Activated T-helper 1 cell treated with anti-CD3 and anti-CD28 coated beads, Interleukin-12 subunit alpha, Interleukin-12 subunit beta, Interleukin-2, Interleukin-4 antibody, amounts not matched to agents 30 ng/mL and 10 ng/mL and 1 ng/mL, durations not matched to agents 14 hours and 24 hours and 36 hours (primary cell): Measurements from ENCODE around the gene PLPP7. TPM values are rescaled to one million over a fixed set of nuclear protein-coding genes. Genes with fewer than 3 reads are reported as not detected.
A peak's percentile ranks its signal among the peaks of the same experiment; 100 is the strongest.

Experiments used
- DNase-seq: peaks from one replicate; pipeline ENCODE4 v3.0.0; 2021; ENCODE audit warnings: low spot score
- H3K27ac Mint-ChIP-seq: one replicate; pipeline ENCODE4 v1.8.0; 2021; ENCODE audit warnings: mild to moderate bottlenecking, mixed read lengths
- H3K27me3 Mint-ChIP-seq: one replicate; pipeline ENCODE4 v1.8.0; 2022; ENCODE audit warnings: mild to moderate bottlenecking, moderate library complexity, mixed read lengths; ENCODE audit not compliant: insufficient read depth
- H3K36me3 Mint-ChIP-seq: one replicate; pipeline ENCODE4 v1.8.0; 2021; ENCODE audit warnings: low read depth, mixed read lengths
- H3K4me1 Mint-ChIP-seq: one replicate; pipeline ENCODE4 v1.8.0; 2021; ENCODE audit warnings: low read depth, mixed read lengths
- H3K4me3 Mint-ChIP-seq: one replicate; pipeline ENCODE4 v1.8.0; 2021; ENCODE audit warnings: mild to moderate bottlenecking, moderate library complexity, mixed read lengths
- H3K9me3 Mint-ChIP-seq: one replicate; pipeline ENCODE4 v1.8.0; 2021; ENCODE audit warnings: mixed read lengths
- intact Hi-C: fragments of 100-400 bp; cut with micrococcal nuclease; formaldehyde crosslinking; loops from one replicate; pipeline ENCODE4 v1.15.1; 2024
- total RNA-seq: library from RNA; stranded (reverse); gene quantifications from 2 replicates; pipeline ENCODE4 v1.2.3, GENCODE V29; 2022

PLPP7 gene
- total RNA-seq, 1 donor from 2014 or later, result not detected

GRCh38 chr9:131304676-131305355, 15.3 kb downstream of the PLPP7 start:
- Mint-ChIP-seq H3K4me3 (no peak overlapping the region), H3K27ac (no peak overlapping the region), H3K36me3 (no peaks in the 10 kb centered on the region), H3K9me3 (no peaks in the 10 kb centered on the region), H3K4me1 (no peaks in the 10 kb centered on the region), H3K27me3 (no peaks in the 10 kb centered on the region)
- intact Hi-C loops, result no loop called here
- no peak for DNase-seq

- Mint-ChIP-seq H3K27ac (peak overlapping the region; percentile 8), H3K9me3 (no peaks in the 10 kb centered on the region), H3K4me1 (peaks cover 10% of the 10 kb centered on the region), H3K4me3 (no peak overlapping the region), H3K27me3 (no peaks in the 10 kb centered on the region), H3K36me3 (no peaks in the 10 kb centered on the region)
- intact Hi-C loops, result no loop called here
- DNase-seq, result no peak
Measured at GRCh38 chr9:131306397-131307004, 17.0 kb downstream of the PLPP7 start.

GRCh38 chr9:131307974-131308373, 18.5 kb downstream of the PLPP7 start:
- Mint-ChIP-seq H3K4me1 (peaks cover 10% of the 10 kb centered on the region), H3K27me3 (no peaks in the 10 kb centered on the region), H3K9me3 (no peaks in the 10 kb centered on the region), H3K4me3 (no peak overlapping the region), H3K36me3 (no peaks in the 10 kb centered on the region), H3K27ac (no peak overlapping the region)
- no peak for DNase-seq
- intact Hi-C loops, result no loop called here

- Mint-ChIP-seq H3K4me1 (peaks cover 10% of the 10 kb centered on the region), H3K4me3 (no peak overlapping the region), H3K36me3 (no peaks in the 10 kb centered on the region), H3K27ac (no peak overlapping the region), H3K9me3 (no peaks in the 10 kb centered on the region), H3K27me3 (no peaks in the 10 kb centered on the region)
- no peak for DNase-seq
- intact Hi-C loops, result no loop called here
Measured at GRCh38 chr9:131308452-131308851, 18.9 kb downstream of the PLPP7 start.

- Mint-ChIP-seq H3K36me3 (no peaks in the 10 kb centered on the region), H3K9me3 (no peaks in the 10 kb centered on the region), H3K27ac (no peak overlapping the region), H3K4me1 (peaks cover 10% of the 10 kb centered on the region), H3K4me3 (no peak overlapping the region), H3K27me3 (no peaks in the 10 kb centered on the region)
- intact Hi-C loops, result no loop called here
- no peak for DNase-seq
Measured at GRCh38 chr9:131308906-131309529, 19.5 kb downstream of the PLPP7 start.

- intact Hi-C loops, result no loop called here
- Mint-ChIP-seq H3K27ac (no peak overlapping the region), H3K4me1 (peaks cover 10% of the 10 kb centered on the region), H3K9me3 (no peaks in the 10 kb centered on the region), H3K36me3 (no peaks in the 10 kb centered on the region), H3K27me3 (no peaks in the 10 kb centered on the region), H3K4me3 (no peak overlapping the region)
- DNase-seq, result no peak
Measured at GRCh38 chr9:131309530-131310276, 20.2 kb downstream of the PLPP7 start.

GRCh38 chr9:131310833-131311554, 21.5 kb downstream of the PLPP7 start:
- Mint-ChIP-seq H3K27me3 (no peaks in the 10 kb centered on the region), H3K9me3 (no peaks in the 10 kb centered on the region), H3K4me3 (no peak overlapping the region), H3K36me3 (no peaks in the 10 kb centered on the region), H3K4me1 (peaks cover 10% of the 10 kb centered on the region), H3K27ac (peak overlapping the region; percentile 44)
- DNase-seq, result peak; percentile 44
- intact Hi-C loops, result no loop called here

- no peak overlapping the region for H3K4me3 Mint-ChIP-seq
- H3K9me3 Mint-ChIP-seq, result no peaks in the 10 kb centered on the region
- H3K27ac Mint-ChIP-seq, result no peak overlapping the region
- no peak for DNase-seq
- no peaks in the 10 kb centered on the region for H3K27me3 Mint-ChIP-seq
- intact Hi-C loops, result no loop called here
- peaks cover 10% of the 10 kb centered on the region for H3K4me1 Mint-ChIP-seq
- H3K36me3 Mint-ChIP-seq, result no peaks in the 10 kb centered on the region
Measured at GRCh38 chr9:131312246-131312645, 22.7 kb downstream of the PLPP7 start.

GRCh38 chr9:131312822-131313770, 23.6 kb downstream of the PLPP7 start:
- intact Hi-C loops, result no loop called here
- Mint-ChIP-seq H3K9me3 (no peaks in the 10 kb centered on the region), H3K36me3 (no peaks in the 10 kb centered on the region), H3K27ac (no peak overlapping the region), H3K4me3 (no peak overlapping the region), H3K4me1 (peaks cover 10% of the 10 kb centered on the region), H3K27me3 (no peaks in the 10 kb centered on the region)
- DNase-seq, result no peak

- Mint-ChIP-seq H3K27ac (no peak overlapping the region), H3K4me3 (no peak overlapping the region), H3K9me3 (no peaks in the 10 kb centered on the region), H3K27me3 (peaks cover 2% of the 10 kb centered on the region), H3K4me1 (no peaks in the 10 kb centered on the region), H3K36me3 (no peaks in the 10 kb centered on the region)
- no peak for DNase-seq
- intact Hi-C loops, result no loop called here
Measured at GRCh38 chr9:131318231-131319085, 28.9 kb downstream of the PLPP7 start.

- DNase-seq, result no peak
- H3K27me3 Mint-ChIP-seq, result peaks cover 2% of the 10 kb centered on the region
- no peaks in the 10 kb centered on the region for H3K9me3 Mint-ChIP-seq
- intact Hi-C loops, result no loop called here
- no peak overlapping the region for H3K27ac Mint-ChIP-seq
- no peak overlapping the region for H3K4me3 Mint-ChIP-seq
- H3K4me1 Mint-ChIP-seq, result no peaks in the 10 kb centered on the region
- H3K36me3 Mint-ChIP-seq, result no peaks in the 10 kb centered on the region
Measured at GRCh38 chr9:131319486-131319885, 30.0 kb downstream of the PLPP7 start.
